MM.1S (cell line): ENCODE results near the gene ELF3.

Experiments
- DNase-seq: peaks from one replicate; pipeline ENCODE4 v3.0.0-alpha.2; 2015
- H2AFZ ChIP-seq: fragments of 300-600 bp; sonication (generic); 2 replicates; pipeline ENCODE4 v1.6.0; 2016; ENCODE audit warnings: antibody characterized with exemption, low read length
- H3F3A ChIP-seq: fragments of 300-600 bp; sonication (generic); 2 replicates; pipeline ENCODE4 v1.6.1; 2016; ENCODE audit warnings: mild to moderate bottlenecking, antibody characterized with exemption, low read length, moderate library complexity, mixed read lengths; ENCODE audit not compliant: insufficient read depth
- H3K27ac ChIP-seq: fragments of 300-600 bp; sonication (generic); 2 replicates; pipeline ENCODE4 v1.5.1; 2016; ENCODE audit warnings: mild to moderate bottlenecking, low read length
- H3K27me3 ChIP-seq: fragments of 300-600 bp; sonication (generic); replicated peaks from 2 replicates; pipeline ENCODE4 v1.6.0; 2016; ENCODE audit warnings: low read length; ENCODE audit not compliant: insufficient read depth
- H3K36me3 ChIP-seq: fragments of 300-600 bp; sonication (generic); replicated peaks from 2 replicates; pipeline ENCODE4 v1.6.1; 2016; ENCODE audit warnings: mild to moderate bottlenecking, low read length, mixed read lengths; ENCODE audit not compliant: insufficient read depth
- H3K4me1 ChIP-seq: fragments of 300-600 bp; sonication (generic); 2 replicates; pipeline ENCODE4 v1.6.1; 2016; ENCODE audit warnings: low read length, mixed read lengths
- H3K4me2 ChIP-seq: fragments of 300-600 bp; sonication (generic); 2 replicates; pipeline ENCODE4 v1.6.0; 2016; ENCODE audit warnings: low read depth, low read length
- H3K4me3 ChIP-seq: fragments of 300-600 bp; sonication (generic); 2 replicates; pipeline ENCODE4 v1.5.1; 2016; ENCODE audit warnings: low read length, mixed read lengths
- H3K79me2 ChIP-seq: fragments of 300-600 bp; sonication (generic); 2 replicates; pipeline ENCODE4 v1.6.1; 2016; ENCODE audit warnings: mixed run types, low read length, mixed read lengths
- H3K9ac ChIP-seq: fragments of 300-600 bp; sonication (generic); 2 replicates; pipeline ENCODE4 v1.6.1; 2016; ENCODE audit warnings: low read length, mixed read lengths
- H3K9me2 ChIP-seq: fragments of 300-600 bp; sonication (generic); replicated peaks from 2 replicates; pipeline ENCODE4 v1.6.1; 2016; ENCODE audit warnings: mild to moderate bottlenecking, low read length, mixed read lengths; ENCODE audit not compliant: insufficient read depth
- H3K9me3 ChIP-seq: fragments of 300-600 bp; sonication (generic); replicated peaks from 2 replicates; pipeline ENCODE4 v1.6.1; 2016; ENCODE audit warnings: mild to moderate bottlenecking, low read length, mixed read lengths; ENCODE audit not compliant: insufficient read depth
- H4K20me1 ChIP-seq: fragments of 300-600 bp; sonication (generic); 2 replicates; pipeline ENCODE4 v1.6.1; 2016; ENCODE audit warnings: mild to moderate bottlenecking, low read length, moderate library complexity, mixed read lengths; ENCODE audit not compliant: insufficient read depth
- CTCF ChIP-seq: fragments of 300-600 bp; sonication (generic); IDR thresholded peaks from 2 replicates; pipeline ENCODE4 v1.5.1; 2016; ENCODE audit warnings: antibody characterized with exemption, low read length, mixed read lengths
- EZH2 ChIP-seq: fragments of 300-600 bp; sonication (generic); optimal IDR thresholded peaks from 2 replicates; pipeline ENCODE3; 2017; ENCODE audit warnings: low read depth, mild to moderate bottlenecking, antibody characterized with exemption, low read length, mixed read lengths
- EZH2phosphoT487 ChIP-seq: fragments of 300-600 bp; sonication (generic); IDR thresholded peaks from 2 replicates; pipeline ENCODE4 v1.6.1; 2018; ENCODE audit warnings: antibody characterized with exemption, low read length

ELF3 gene

DNA sequence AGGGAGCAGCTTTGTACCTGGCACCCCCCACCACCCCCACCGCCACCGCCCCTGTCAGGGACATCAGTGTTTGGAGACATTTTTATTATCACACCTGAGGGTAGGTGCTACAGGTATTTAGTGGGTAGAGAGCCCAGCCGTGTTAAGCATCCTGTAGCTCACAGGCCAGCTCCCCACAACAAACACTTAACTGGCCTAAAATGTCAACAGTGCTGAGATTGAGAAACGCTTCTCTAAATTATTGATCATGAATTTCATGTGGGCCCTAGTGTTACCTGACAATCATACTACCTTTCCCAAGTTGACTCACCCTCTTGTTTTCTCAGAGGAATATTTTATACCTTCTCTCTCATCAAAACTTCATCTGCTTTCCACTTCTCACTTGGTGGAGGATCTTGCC, 21.4 kb downstream of the ELF3 start:
- Histone ChIP-seq H3K4me3 (no peak overlapping the region), H3K4me2 (no peak overlapping the region), H3K4me1 (peaks cover 4% of the 10 kb centered on the region), H3K27ac (no peak overlapping the region), H3K79me2 (no peaks in the 10 kb centered on the region), H3K9ac (no peak overlapping the region), H3K9me2 (no peaks in the 10 kb centered on the region), H4K20me1 (no peaks in the 10 kb centered on the region), H3K36me3 (no peaks in the 10 kb centered on the region), H3F3A (no peaks in the 10 kb centered on the region), H3K27me3 (no peaks in the 10 kb centered on the region), H2AFZ (no peak overlapping the region), H3K9me3 (no peaks in the 10 kb centered on the region)
- no peak for TF ChIP-seq EZH2phosphoT487
- TF ChIP-seq EZH2, result no peak
- TF ChIP-seq CTCF, result no peak
- no peak for DNase-seq

GRCh38 chr1:202034149-202034682, 23.8 kb downstream of the ELF3 start:
- H3K27me3 ChIP-seq, result no peaks in the 10 kb centered on the region
- H3K9me3 ChIP-seq, result no peaks in the 10 kb centered on the region
- no peaks in the 10 kb centered on the region for H3K9me2 ChIP-seq
- no peak overlapping the region for H3K4me3 ChIP-seq
- peak overlapping the region; percentile 42; the same call in 1 of the 2 replicates for H3K4me2 ChIP-seq
- H3K79me2 ChIP-seq, result no peaks in the 10 kb centered on the region
- peaks cover 4% of the 10 kb centered on the region for H3K4me1 ChIP-seq
- DNase-seq, result no peak
- no peaks in the 10 kb centered on the region for H4K20me1 ChIP-seq
- peak overlapping the region; percentile 21; the same call in 1 of the 2 replicates for H3K27ac ChIP-seq
- H2AFZ ChIP-seq, result peak overlapping the region; percentile 24
- TF ChIP-seq CTCF (no peak), EZH2 (no peak)
- H3F3A ChIP-seq, result no peaks in the 10 kb centered on the region
- peak overlapping the region; percentile 7; the same call in 1 of the 2 replicates for H3K9ac ChIP-seq
- H3K36me3 ChIP-seq, result no peaks in the 10 kb centered on the region

DNA sequence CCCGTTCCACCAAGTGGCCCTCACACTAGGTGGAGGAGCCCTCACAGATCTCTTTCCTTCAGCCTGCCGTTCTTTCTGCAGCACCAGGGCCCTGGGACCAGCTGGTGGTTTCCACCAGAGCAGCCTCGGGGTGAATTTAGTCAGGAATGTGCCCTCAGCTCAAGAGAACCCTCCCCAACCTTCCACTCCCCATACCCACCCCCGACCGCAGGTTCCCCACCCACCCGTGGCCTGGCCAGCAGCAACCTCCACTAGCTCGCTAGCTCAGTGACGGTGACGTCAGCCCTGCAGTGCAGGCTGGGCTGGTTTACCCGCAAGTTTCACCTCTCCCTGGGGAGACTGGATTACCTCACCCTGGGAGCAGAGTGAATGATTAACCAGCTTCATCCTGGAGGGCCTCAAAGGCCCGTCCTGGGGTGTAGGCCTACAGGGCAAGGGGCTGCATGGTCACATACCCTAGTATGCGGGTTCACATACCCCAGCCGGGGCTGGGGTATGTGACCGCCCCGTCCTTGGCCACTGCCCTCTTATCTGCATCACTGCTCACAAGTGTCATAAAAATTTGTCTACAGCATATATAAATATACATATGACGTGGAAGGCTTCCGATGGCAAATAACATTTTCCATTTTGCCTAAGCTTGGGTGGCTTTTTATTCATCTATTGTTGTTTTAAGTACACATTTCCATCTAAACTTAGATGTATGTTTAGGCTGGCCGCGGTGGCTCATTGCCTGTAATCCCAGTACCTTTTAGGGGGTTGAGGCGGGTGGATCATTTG, 24.5 kb downstream of the ELF3 start:
- peaks cover 4% of the 10 kb centered on the region for H3K4me1 ChIP-seq

More for the DNA sequence above, 24.5 kb downstream of the ELF3 start:
- no peaks in the 10 kb centered on the region for H3K9me3 ChIP-seq
- TF ChIP-seq CTCF, result no peak
- no peaks in the 10 kb centered on the region for H3K9me2 ChIP-seq
- H3K79me2 ChIP-seq, result no peaks in the 10 kb centered on the region
- H3K9ac ChIP-seq, result peak overlapping the region; percentile 7; the same call in 1 of the 2 replicates
- H4K20me1 ChIP-seq, result no peaks in the 10 kb centered on the region
- H3F3A ChIP-seq, result no peaks in the 10 kb centered on the region
- H3K36me3 ChIP-seq, result no peaks in the 10 kb centered on the region
- peak; percentile 69 for DNase-seq
- peak overlapping the region; percentile 42; the same call in 1 of the 2 replicates for H3K4me2 ChIP-seq
- no peak overlapping the region for H3K4me3 ChIP-seq
- no peaks in the 10 kb centered on the region for H3K27me3 ChIP-seq
- H2AFZ ChIP-seq, result peak overlapping the region; percentile 24
- peak overlapping the region; percentile 21; the same call in 1 of the 2 replicates for H3K27ac ChIP-seq
